ENCODE measurements around the gene SRBD1.

SRBD1 gene

GRCh38 chr2:45631319-45631718 lies 20.3 kb upstream of the SRBD1 start:
- DNase-seq: no peak

GRCh38 chr2:45629971-45630370 lies 18.9 kb upstream of the SRBD1 start:
- DNase-seq: no peak

GRCh38 chr2:45627911-45628310 lies 16.8 kb upstream of the SRBD1 start:
- DNase-seq: peak; percentile 46

GRCh38 chr2:45626387-45627221 lies 15.5 kb upstream of the SRBD1 start:
- no peak for DNase-seq

GRCh38 chr2:45625824-45626223 lies 14.8 kb upstream of the SRBD1 start:
- no peak for DNase-seq

- no peak for DNase-seq
Measured at GRCh38 chr2:45623098-45623497, 12.0 kb upstream of the SRBD1 start.

- DNase-seq: no peak
Measured at GRCh38 chr2:45622336-45623075, 11.4 kb upstream of the SRBD1 start.

- no peak for DNase-seq
Measured at GRCh38 chr2:45617496-45617895, 6.4 kb upstream of the SRBD1 start.

GRCh38 chr2:45616658-45617411 lies 5.8 kb upstream of the SRBD1 start:
- DNase-seq: peak; percentile 40

- DNase-seq: no peak
Measured at GRCh38 chr2:45614871-45615415, 3.9 kb upstream of the SRBD1 start.

GRCh38 chr2:45614330-45614729 lies 3.3 kb upstream of the SRBD1 start:
- DNase-seq: no peak

- peak; percentile 8 for DNase-seq
Measured at GRCh38 chr2:45612731-45613130, 1.7 kb upstream of the SRBD1 start.

GRCh38 chr2:45612285-45612684 lies 1.2 kb upstream of the SRBD1 start:
- no peak for DNase-seq

- DNase-seq: peak; percentile 63
Measured at GRCh38 chr2:45610281-45611019, 617 bp downstream of the SRBD1 start.

- peak; percentile 12 for DNase-seq
Measured at GRCh38 chr2:45607701-45608100, 3.4 kb downstream of the SRBD1 start.

GRCh38 chr2:45606796-45607195 lies 4.3 kb downstream of the SRBD1 start:
- DNase-seq: no peak

GRCh38 chr2:45605116-45605515 lies 6.0 kb downstream of the SRBD1 start:
- DNase-seq: no peak

GRCh38 chr2:45602624-45603023 lies 8.4 kb downstream of the SRBD1 start:
- DNase-seq: no peak

- DNase-seq: no peak
Measured at GRCh38 chr2:45598545-45598944, 12.5 kb downstream of the SRBD1 start.

- DNase-seq: no peak
Measured at GRCh38 chr2:45596761-45597160, 14.3 kb downstream of the SRBD1 start.

- DNase-seq: peak; percentile 69
Measured at GRCh38 chr2:45595721-45596435, 15.2 kb downstream of the SRBD1 start.

GRCh38 chr2:45591073-45591472 lies 20.0 kb downstream of the SRBD1 start:
- no peak for DNase-seq

Measured in fibroblast of skin of right quadriceps (primary cell).